ENCODE results near the gene C5orf58. TPM values are rescaled to one million over a fixed set of nuclear protein-coding genes. Genes with fewer than 3 reads are reported as not detected.

C5orf58 gene
- total RNA-seq, 6 experiments from 2014 or later = not detected

GRCh38 chr5:170221327-170221741 lies 11.5 kb upstream of the C5orf58 start:
- H3K27ac Mint-ChIP-seq = no peak overlapping the region
- no peak overlapping the region for H3K4me3 Mint-ChIP-seq
- H3K9me3 Mint-ChIP-seq = no peaks in the 10 kb centered on the region
- peaks cover 32% of the 10 kb centered on the region for H3K4me1 Mint-ChIP-seq (ENCODE audit: low read depth)
- TF ChIP-seq, protein P1, sequence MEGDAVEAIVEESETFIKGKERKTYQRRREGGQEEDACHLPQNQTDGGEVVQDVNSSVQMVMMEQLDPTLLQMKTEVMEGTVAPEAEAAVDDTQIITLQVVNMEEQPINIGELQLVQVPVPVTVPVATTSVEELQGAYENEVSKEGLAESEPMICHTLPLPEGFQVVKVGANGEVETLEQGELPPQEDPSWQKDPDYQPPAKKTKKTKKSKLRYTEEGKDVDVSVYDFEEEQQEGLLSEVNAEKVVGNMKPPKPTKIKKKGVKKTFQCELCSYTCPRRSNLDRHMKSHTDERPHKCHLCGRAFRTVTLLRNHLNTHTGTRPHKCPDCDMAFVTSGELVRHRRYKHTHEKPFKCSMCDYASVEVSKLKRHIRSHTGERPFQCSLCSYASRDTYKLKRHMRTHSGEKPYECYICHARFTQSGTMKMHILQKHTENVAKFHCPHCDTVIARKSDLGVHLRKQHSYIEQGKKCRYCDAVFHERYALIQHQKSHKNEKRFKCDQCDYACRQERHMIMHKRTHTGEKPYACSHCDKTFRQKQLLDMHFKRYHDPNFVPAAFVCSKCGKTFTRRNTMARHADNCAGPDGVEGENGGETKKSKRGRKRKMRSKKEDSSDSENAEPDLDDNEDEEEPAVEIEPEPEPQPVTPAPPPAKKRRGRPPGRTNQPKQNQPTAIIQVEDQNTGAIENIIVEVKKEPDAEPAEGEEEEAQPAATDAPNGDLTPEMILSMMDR (IDR thresholded peaks at IDR 0.05) = peak; percentile 26; the same call in 1 of the 2 replicates
- no peaks in the 10 kb centered on the region for H3K36me3 Mint-ChIP-seq (ENCODE audit: low read depth)
- H3K27me3 Mint-ChIP-seq (ENCODE audit: insufficient read depth) = no peaks in the 10 kb centered on the region; the same call in none of the 2 replicates
- no peak for DNase-seq

DNA sequence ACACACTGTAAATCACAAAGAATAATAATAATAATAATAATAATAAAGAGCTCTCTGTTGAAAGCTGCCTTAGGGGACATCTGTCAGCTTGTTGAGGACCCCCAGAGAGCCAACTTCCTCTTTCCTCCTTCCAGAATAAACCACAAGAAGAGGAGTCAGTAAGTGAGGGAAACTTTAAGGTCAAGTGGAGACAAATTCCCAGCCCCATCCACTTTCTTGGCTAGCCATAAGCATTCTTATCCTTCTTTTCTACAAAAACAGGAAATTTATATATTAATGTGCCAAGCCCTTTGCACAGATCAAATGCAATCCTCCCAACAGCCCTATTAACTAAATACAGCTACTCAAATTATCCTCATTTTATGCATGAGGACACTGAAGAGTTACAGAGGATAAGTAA lies 9.4 kb upstream of the C5orf58 start:
- Mint-ChIP-seq H3K4me3 (no peak overlapping the region), H3K9me3 (no peaks in the 10 kb centered on the region), H3K27ac (no peak overlapping the region), H3K27me3 (ENCODE audit: insufficient read depth) (no peaks in the 10 kb centered on the region; the same call in none of the 2 replicates), H3K36me3 (ENCODE audit: low read depth) (no peaks in the 10 kb centered on the region), H3K4me1 (ENCODE audit: low read depth) (peaks cover 32% of the 10 kb centered on the region)
- no peak for DNase-seq
- TF ChIP-seq, protein P1 (IDR thresholded peaks at IDR 0.05) = no peak

- TF ChIP-seq, protein P1 (IDR thresholded peaks at IDR 0.05) = no peak
- Mint-ChIP-seq H3K36me3 (ENCODE audit: low read depth) (no peaks in the 10 kb centered on the region), H3K9me3 (no peaks in the 10 kb centered on the region), H3K27ac (no peak overlapping the region), H3K4me1 (ENCODE audit: low read depth) (peaks cover 32% of the 10 kb centered on the region), H3K4me3 (no peak overlapping the region), H3K27me3 (ENCODE audit: insufficient read depth) (peaks cover 3% of the 10 kb centered on the region)
- DNase-seq = no peak
These were observed 8.9 kb upstream of the C5orf58 start for GRCh38 chr5:170223906-170224305.

DNA sequence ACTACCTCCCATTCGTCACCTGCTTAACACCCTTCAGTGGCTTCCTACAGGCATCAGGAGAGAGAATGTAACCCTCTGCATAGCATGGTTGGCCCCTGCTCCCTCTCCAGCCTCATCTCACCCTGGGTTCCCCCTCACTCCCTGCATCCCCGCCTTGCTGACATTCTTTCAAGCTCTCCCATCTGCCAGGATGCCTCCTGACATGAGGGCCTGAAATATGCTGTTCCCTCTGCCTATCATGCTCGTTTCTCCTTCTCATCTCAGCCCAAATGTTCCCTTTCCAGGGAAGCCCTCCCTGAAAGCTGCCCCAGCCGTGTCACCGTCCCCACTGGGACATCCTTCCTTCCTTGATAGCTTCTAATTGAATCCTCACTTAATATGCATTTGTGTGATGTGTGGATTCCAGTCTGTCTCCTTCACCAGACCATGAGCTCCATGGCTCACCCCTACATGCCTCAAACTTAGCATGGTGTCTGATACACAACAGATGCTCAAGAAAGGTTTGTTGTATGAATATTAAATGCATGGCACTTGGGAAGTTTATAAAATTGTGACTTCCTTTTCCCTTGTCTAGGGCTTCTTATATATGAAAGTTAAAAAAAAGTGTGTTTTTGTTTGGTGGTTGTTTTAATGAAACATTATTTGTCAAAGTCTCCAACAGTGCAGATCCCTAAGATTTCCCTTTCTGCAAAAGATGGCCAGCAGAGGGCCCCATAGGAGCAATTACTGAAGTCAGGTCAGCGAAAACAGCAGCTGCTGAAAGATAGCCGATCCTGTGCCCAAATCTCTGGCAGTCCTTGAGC lies 7.3 kb upstream of the C5orf58 start:
- H3K4me3 Mint-ChIP-seq = no peak overlapping the region
- peaks cover 32% of the 10 kb centered on the region for H3K4me1 Mint-ChIP-seq (ENCODE audit: low read depth)
- H3K36me3 Mint-ChIP-seq (ENCODE audit: low read depth) = no peaks in the 10 kb centered on the region
- TF ChIP-seq, protein P1 (IDR thresholded peaks at IDR 0.05) = peak; percentile 88
- no peaks in the 10 kb centered on the region for H3K9me3 Mint-ChIP-seq
- H3K27ac Mint-ChIP-seq = no peak overlapping the region
- peak; percentile 57 for DNase-seq
- peaks cover 4% of the 10 kb centered on the region for H3K27me3 Mint-ChIP-seq (ENCODE audit: insufficient read depth)

DNA sequence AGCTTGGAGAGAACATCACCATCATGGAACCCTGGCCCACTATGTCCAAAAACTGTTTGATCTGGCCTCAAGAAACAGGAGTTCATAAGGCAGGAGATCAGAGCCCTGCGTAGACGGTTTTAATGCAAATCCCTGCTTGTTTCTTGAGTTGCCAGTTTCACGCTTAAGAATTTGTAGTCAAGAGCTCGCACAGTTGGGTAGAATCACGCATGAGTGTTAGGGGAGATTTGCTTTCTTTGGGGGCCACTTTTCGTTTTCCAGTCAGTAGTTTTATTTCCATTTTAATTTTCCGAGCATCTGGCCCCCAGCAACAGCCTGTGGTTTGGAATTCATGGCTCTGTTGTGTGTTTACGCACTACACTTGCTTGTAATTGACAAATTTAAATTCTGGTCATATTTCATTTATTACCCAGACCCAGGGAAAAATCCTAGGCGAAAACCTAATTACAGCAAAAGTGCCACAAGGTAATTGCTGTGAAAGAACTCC lies 6.6 kb upstream of the C5orf58 start:
- TF ChIP-seq, protein P1 (IDR thresholded peaks at IDR 0.05) = peak; percentile 56
- H3K4me3 Mint-ChIP-seq = no peak overlapping the region
- H3K27me3 Mint-ChIP-seq (ENCODE audit: insufficient read depth) = peaks cover 4% of the 10 kb centered on the region
- no peak for DNase-seq
- H3K4me1 Mint-ChIP-seq (ENCODE audit: low read depth) = peaks cover 32% of the 10 kb centered on the region
- H3K9me3 Mint-ChIP-seq = no peaks in the 10 kb centered on the region
- no peak overlapping the region for H3K27ac Mint-ChIP-seq
- no peaks in the 10 kb centered on the region for H3K36me3 Mint-ChIP-seq (ENCODE audit: low read depth)
